SIG-M5 treated with dmso at 0.1 percent for 504 hours (cell line): ENCODE data around the gene NPLOC4.
"Not testable (repeated sequence)": the region's sequence is repeated elsewhere in the genome, so short reads cannot be mapped to it uniquely, and the experiment has no call there.

Source experiments
- DNase-seq: peaks from one replicate; lab custom pipeline; 2025; ENCODE audit not compliant: unreplicated experiment; lab: John Stamatoyannopoulos, UW

The NPLOC4 gene

DNA sequence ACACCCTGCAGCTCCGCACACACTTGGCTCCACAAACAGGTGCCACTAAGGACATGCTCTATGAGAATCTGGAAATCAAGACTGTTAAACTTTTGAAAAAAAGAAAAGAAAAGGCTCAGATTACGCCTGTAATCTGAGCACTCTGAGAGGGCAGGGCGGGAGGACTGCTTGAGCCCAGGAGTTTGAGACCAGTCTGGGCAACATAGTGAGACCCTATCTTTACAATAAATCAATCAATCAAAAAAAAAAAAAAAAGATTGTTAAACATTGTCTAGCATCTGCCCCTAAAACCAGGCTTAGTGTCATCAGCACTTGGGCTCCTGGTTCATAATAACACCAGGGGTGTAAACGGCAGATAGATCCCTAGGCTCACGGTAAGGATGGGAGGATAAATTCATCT is 47.3 kb downstream of the NPLOC4 start:
- DNase-seq, result no peak

DNA sequence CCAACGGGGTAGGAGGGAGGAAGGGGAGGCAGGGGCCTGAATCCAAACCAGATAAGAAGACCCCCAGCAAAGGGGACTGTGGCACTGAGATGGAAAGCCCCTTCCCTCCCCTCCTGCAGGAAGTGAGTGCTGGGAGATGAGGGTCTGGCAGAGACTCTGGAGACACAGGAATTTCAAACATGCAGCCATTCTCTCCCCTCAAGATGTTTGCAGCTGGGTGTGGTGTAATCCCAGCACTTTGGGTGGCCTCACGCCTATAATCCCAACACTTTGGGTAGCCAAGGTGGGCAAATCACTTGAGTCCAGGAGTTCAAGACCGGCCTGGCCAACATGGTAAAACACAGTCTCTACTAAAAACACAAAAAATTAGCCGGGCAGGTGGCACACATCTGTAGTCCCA is 50.8 kb downstream of the NPLOC4 start:
- DNase-seq, result no peak

DNA sequence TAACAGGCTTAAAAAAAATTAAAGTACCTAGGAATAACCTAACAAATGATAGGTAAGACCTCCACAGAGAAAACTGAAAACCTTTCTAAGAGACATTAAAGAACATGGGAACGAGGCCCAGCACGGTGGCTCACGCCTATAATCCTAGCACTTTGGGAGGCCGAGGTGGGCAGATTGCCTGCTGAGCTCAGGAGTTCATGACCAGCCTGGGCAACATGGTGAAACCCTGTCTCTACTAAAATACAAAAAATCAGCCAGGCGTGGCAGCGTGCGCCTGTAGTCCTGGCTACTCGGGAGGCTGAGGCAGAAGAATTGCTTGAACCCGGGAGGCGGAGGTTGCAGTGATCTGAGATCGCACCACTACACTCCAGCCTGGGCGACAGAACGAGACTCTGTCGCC is 52.1 kb downstream of the NPLOC4 start:
- not testable (repeated sequence) for DNase-seq

DNA sequence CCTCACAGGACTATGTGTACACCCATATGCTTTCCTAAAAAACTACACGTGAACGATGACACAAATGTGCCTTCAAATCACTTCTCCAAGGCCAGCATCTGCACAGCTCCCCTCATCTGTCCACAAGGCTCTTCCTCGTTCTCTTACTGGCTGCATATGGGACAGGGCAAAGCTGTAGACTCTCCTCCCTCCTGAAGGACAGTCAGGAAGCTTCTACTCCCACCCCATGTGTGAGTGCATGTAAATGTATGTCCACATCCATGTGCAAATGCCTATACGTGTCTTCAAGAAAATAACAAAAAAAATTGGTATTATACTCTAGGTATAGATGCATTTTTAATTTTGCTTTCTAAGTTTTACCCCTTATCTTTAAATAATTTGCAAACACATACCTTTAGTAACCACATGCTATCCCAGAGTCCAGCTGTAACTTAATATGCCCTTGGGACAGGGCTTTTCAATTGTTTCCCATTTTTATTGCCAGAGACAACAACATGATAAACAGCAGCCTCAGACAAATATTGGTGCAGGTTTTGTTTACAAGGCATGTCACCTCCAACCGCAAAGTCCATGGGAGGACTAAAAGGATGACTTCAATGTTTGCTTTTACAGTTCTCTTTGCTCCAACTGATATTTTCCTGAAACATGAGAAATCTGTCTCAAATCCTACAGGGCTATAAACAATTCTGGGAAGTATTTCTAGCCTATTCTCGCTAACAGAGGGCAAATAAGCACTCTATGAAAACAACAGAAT is 53.1 kb downstream of the NPLOC4 start:
- no peak for DNase-seq

DNA sequence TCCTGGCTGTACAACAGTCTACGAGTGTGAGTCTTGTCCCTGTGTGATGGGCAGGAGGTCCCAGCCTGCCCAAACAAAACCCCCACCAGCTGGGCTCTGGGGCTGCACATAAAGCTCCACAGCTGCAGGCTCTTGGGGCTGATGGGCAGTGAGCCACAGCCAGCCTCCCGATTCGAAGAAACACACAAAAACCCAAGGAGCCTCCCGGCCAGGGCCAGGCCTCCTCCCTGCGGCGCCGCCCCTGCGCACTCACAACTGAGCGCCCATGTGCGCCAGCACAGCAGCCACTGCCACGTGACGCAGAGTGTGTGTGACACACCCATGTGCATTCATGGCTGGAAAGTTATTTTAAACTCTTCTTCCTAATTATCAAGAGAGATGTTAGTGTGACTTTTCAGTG is 54.2 kb downstream of the NPLOC4 start:
- no peak for DNase-seq

DNA sequence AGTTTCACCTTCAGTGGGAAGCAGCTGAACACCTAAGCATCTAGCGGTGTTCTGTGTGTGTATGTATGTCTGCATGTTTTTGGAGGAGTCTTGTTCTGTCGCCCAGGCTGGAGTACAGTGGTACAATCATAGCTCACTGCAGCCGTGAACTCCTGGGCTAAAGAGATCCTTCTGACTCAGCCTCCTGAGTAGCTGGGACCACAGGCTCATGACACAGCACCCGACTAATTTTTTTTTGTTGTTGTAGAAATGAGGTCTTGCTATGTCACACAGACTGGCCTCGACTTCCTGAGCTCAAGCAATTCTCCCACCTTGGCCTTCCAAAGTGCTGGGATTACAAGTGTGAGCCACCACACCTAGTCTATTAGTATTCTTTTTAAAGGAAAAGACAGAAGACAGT is 54.6 kb downstream of the NPLOC4 start:
- DNase-seq, result no peak

DNA sequence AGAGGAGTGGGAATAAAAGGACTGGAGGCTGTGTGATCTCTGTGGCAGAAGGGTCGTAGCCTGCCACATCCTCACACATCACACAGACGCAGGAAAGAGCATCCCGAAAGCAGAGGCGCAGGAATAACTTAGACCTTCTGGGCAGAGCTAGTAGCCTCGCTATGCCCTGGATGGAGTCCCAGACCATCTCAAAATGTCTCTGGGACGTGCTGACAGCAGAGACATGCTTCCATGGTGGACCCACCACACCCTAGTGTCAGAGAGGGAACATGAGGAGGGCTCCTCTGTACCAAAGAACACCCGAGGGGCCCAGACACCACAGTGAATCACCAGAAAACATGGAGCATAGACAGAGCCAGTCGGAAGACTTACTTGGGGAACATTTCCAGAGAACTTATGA is 55.2 kb downstream of the NPLOC4 start:
- no peak for DNase-seq

DNA sequence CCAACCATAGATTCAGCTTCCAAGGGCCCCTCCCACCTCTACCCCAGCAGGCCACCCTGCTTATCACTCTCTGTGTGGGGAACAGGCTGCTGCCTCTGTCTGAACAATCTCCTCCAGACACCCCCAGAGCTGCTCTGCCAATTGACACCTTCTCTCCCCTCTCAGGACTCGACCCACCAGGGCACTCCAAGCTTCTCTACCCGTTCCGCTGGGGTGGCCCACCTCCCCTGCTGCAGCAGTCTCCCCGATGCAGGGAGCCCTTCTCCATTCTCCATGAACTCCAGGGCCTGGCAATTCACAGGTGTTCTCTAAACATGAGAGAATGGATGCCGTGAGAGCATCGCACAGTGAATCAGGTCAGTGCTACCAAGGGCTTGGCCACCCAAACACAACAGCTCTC is 56.4 kb downstream of the NPLOC4 start:
- DNase-seq, result no peak

DNA sequence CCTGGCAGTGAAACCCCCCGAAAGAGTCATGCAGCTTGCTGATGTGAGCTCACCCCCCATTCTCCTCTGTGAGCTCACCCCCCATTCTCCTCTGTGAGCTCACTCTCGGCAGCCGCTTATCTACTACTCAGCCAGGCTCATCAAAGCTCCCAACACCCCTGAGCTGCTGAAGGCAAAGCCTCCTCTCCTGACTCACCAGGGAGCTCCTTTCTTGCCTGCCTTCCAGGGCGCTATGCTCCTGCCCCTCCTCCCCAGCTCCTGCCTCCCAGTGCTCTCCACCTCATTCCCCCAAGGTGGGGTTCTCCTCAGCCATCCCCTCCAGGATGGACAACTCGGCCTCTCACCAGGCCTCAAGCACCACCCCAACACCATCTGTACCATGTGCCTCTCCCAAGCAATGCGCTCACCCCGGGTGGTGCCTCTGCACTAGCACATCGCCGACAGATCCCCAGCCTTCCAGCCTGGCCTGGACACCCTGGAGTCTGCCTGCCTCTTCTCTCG is 57.0 kb downstream of the NPLOC4 start:
- DNase-seq, result no peak

DNA sequence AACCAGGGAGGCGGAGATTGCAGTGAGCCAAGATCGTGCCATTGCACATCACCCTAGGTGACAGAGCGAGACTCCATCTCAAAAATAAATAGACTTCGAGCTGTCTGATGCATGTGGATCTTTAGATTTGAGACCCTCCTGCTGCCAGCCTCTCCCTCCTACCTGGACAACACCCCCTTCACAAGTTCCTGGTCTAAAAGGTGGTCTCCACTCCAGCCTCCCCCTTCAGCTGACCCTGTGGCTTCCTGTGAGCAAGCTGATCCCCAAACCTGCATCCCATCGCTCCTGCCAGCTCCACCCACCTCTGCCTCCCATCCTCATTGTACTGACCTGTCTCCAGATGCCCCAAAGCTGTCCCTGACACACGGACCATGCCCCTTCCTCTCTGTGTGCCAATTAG is 57.6 kb downstream of the NPLOC4 start:
- no peak for DNase-seq

DNA sequence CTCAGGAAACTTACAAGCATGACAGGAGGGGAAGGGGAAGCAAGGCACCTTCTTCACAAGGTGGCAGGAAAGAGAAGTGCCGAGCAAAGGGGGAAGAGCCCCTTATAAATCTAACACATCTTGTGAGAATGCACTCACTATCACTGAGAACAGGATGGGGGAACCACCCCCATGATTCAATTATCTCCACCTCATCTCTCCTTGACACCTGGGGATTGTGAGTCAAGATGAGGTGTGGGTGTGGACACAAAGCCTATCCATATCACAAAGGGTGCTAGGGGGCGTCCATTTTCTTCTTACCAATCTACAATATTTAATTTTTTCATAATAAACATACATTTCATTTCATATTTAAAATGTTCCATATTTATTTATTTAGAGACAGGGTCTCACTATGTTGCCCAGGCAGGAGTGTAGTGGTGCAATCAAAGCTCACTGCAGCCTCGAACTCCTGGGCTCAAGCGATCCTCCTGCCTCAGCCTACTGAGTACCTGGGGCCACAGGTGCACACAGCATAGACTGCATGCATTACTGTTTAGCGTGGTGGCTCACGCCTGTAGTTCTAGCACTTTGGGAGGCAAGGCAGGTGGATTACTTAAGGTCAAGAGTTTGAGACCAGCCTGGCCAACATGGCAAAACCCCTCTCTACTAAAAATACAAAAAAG is 58.2 kb downstream of the NPLOC4 start:
- DNase-seq, result no peak

DNA sequence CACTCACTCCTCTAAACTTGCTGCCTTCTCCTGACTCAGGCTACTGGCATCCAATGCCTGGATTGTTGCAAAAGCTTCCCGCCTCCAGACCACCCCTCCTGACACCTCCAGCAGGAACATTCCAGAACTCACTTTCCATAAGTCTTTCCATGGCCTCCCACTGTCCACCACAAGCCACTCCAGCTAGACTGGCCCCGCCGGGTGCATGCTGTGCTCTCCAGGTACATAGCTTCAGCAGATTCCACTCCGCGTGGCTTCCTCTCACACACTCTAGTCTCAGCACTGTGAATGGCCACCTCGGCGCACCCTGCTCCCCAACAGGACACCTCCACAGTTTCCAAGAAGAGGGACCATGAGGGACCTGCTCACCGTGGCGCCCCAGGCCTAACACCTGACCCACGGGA is 58.9 kb downstream of the NPLOC4 start:
- DNase-seq, result no peak

DNA sequence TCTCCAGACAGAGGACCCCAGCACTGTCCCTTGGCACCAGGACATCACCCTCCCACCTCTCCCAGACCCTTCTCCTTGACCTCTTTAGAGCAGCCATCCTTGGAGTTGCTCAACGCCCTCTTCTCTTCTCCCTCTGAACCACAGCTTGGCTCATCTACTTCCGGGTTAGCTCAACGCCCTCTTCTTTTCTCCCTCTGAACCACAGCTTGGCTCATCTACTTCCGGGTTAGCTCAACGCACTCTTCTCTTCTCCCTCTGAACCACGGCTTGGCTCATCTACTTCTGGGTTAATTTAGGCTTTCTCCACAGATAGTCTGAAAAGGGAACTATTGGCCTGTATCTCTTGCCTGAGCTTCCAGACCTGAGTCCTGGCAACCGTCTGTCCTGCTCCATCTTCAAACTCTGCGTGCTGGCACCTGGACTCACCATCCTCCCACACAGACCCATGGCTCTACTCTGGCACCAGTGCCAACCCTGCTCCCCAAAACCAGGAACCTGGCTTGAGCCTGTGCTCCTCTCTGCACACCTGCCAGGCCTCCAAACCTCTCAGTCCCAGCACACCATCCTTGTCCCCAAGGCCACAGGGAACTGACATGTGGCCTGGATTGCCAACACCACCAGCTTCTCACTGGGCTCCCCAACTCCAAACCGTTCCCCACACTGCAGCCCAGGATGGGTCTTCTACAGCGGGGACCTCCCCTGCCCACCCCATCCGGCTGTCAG is 59.5 kb downstream of the NPLOC4 start:
- peak; percentile 69 for DNase-seq

DNA sequence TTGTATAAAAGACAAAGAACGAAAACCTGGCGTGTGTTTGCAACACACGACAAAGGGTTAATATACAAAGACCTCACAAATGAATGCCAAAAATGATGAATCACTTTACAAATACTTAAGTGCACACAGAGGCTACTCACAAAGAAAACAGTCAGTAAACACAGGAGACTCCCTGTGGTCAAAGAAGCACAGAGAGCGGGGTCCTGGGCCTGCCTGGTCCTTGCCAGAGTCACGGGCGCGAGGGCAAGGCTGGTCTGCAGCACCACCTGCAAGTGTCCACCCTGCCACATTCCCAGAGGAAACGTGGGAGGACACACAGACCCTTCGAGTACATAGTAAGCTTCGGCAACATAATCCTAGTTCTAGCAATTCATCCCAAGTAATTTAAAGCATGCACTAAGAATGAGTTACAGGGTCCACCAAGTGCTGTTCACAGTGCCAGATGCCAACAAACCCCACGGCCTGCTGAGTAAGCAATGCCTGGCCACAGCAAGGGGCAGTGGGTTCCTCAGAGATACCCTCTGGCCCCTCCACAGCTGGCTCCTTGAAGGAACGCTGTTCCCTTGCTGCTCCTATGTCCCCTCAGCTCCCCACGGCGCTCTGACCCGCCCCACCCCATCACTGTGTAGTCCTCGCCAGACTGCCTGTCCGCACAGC is 60.2 kb downstream of the NPLOC4 start:
- peak; percentile 5 for DNase-seq

DNA sequence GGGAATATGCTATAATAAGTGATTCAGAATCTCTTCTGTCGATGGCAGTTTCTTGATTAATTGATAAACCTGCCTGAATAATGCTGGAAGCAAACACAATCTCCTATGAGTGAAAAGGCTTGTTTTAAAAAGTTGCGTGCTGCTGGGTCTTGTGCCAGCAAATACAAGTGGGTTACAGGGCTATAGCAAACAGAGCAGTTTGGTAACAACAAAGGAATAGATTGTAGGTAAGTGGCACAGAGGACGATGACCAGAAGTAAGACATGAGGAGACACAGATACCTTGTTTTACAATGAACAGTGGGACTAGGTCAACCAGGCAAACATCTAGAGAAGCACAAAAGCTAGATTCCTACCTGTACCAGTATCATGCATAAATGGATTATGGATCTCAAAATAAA is 61.1 kb downstream of the NPLOC4 start:
- DNase-seq, result no peak

DNA sequence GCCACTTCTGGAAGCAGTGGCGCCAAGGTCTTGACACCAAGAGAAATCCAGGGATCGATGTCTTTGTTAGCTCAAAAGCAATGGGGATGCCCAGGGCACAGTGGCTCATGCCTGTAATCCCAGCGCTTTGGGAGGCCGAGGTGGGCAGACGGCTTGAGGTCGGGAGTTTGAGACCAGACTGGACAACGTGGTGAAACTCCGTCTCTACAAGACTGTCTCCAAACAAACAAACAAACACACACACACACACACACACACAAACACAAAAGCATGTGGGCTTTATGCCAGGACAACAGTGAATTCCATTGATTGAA is 62.3 kb downstream of the NPLOC4 start:
- no peak for DNase-seq

DNA sequence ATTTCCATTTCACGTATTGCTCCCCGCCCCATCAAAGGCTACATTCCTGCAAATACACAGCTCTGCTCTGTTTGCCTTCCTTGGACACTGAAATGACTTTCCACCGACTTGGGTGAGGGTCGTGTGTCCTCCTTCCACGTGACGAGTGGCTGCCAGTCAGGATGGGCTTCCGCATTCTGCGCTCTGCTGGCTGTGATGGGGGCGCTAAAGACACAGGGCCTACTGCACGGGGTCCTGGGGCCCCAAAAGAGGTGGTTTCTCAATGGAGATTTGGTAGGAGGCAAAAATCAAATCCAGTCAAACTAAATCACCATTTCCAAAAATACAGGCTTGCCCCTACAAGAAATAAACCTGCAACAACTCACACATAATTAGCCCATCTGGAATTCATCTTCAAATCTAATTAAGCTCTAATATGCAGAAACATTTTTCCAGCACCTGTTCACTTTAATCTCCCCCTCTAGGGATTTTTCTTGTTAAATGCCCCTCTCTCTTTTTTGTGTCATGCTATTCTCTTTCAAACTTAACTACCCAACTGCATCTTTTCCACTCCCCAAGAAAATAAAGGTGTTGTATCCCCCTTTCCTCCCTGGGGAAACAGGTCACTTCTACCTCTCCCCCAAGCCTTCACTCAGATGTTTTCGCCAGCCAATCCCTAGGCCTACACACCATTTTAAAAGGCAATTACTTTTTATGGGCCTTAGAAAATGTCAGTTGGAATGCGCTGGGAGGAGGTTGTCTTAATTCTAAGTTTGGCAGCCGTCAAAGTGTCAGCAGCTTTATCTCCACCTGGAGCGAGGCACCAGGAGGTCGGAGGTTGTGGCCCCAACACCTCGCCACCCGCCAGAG is 62.9 kb downstream of the NPLOC4 start:
- DNase-seq, result no peak

DNA sequence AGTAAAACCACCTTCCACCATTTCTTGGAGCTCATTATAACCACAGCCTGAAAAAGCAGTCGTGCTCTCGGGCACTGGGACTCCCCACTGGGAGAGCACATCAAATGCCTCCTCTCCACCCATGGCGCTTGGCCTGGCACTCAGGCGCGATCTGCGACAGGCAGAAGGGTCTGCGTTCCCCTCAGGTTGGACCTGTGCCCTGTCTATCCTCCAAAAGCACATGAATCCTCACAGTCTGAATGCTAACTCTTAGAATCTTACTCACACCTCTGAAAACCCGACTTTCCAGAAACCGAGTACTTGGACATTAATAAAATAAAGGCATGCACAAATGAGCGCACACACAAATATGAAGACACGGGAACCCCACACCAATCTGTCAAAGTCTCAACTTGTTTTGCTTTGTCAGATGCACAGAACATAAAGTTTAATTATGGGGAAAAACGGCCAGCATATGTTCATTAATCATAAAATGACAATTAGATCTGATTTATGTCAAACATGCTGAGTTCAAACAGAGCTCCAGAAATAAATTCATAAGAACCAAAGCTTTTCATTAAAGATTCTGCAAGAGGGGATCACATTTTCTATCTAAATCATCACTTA is 64.2 kb downstream of the NPLOC4 start:
- DNase-seq, result no peak

DNA sequence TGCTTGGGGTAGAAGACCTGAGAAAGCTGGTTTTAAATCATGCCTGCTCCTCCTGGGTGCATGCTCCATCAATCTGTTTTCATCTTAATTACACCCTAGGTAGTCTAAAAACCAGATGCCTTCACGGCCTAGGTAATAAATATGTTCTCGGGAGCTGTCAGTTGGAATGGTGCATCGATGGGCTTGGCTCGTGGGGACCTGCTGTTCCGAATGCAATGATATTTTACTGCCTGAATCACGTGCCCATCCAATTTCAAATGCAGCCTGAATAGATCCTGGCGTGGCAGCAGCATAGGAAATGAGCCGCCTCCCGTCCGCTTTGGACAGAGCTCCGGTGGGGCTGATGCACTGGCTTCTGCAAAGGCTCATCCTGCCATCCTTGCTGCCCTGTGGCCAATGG is 65.9 kb downstream of the NPLOC4 start:
- DNase-seq, result no peak

DNA sequence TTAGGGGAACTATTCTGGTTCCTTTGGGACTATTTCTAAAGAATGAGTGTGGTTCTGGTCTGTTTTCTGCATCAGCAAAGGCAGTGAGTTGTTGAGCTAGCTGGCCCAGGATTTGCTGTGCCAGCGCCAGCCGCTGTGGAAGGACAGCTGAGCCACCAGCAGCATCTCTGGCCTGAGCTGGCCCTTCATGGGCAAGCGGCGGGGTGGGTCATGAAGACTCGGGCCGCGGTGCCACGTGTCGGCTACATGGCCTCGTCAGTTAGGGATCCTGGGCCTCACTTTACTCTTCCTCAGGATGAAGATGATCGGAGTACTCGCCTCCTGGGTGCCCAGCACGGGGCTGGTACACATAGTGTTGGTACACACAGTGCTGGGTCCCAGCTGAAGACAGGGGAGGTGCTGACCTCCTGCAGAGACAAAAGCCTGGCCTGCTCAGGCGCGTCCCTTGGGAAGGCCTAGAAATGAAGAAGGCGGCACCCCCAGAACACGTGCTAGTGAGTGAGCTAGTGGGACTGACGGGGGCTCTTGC is 66.9 kb downstream of the NPLOC4 start:
- no peak for DNase-seq
